NAMALWA (cell line): ENCODE data around the gene MAP4K2.
"Not testable (repeated sequence)": the region's sequence is repeated elsewhere in the genome, so short reads cannot be mapped to it uniquely, and the experiment has no call there.

ENCODE experiments used
- DNase-seq: peaks from one replicate; pipeline ENCODE4 v3.0.0-alpha.2; 2015; ENCODE audit warnings: low spot score

Gene MAP4K2

GRCh38 chr11:64803158-64803845 lies at the start of gene MAP4K2:
MAP4K2 (minus strand) TSS chr11:64803214; CDS start chr11:64803149, 65 bp downstream.
- peak; percentile 87 for DNase-seq

GRCh38 chr11:64851831-64852351 lies 48.9 kb upstream of the MAP4K2 start:
- DNase-seq: peak; percentile 83

DNA sequence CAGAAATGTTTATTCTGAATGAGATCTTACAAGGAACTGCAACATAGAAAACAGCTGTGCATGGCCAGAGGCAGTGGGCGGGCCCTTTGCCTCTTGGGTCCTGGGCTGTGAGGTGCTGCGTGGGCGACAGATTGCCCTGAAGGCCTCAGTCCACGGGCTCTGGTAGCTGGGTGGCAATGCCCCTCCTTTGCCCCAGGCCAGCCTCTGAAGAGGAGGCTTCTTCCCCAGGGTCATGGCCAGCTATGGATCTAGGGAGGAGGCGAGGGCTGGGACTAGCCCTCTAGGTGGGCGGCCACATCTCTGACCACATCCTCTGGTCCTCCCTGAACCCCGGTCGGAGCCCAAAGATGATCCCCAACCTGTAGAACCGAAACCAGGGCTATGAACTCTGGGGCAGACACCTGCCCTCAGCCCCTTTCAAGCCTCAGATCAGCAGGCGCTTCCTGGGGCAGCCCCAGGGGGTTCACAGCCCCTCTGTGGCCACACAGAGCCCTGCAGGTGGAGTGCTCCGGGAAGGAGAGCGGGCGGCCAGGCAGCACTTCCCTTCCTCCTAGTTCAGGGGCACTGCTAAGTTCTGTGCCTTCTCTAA lies 48.1 kb upstream of the MAP4K2 start:
- peak; percentile 90 for DNase-seq

DNA sequence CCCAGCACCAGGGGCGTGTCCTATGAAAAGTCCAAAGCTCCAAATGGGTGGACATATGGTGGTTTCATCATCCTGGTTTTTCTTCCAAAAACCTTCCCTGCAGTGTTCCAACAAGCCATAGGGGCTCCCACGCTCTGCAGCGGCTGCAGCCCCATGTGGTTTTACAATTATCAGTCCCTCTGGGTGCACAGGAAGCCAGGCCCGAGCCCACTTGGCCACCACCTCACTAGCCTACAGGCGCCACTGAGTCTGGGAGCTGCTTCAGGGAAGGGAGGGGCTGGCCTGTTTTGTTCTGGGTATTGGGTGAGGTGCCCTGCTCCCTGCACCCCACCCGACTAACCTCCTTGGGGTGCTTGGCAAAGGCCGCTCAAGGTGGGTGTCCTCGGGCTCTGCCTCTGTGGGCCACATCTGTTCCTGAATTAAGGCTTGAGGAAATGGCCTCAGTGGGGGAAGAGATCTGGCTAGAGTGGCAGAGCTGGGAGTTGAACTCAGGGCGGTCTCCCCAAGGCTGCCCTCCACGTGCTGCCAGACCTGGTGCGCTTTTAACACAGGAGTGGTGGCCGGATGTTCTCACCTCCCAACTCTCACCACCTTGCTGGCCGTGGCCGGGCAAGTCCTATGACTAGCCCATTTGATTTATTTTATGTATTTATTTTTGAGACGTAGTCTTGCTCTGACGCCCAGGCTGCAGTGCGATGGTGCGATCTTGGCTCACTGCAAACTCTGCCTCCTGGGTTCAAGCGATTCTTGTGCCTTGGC lies 46.8 kb upstream of the MAP4K2 start:
- DNase-seq: no peak

GRCh38 chr11:64848826-64849597 lies 46.0 kb upstream of the MAP4K2 start:
- DNase-seq: no peak

- peak; percentile 66 for DNase-seq
These were observed 45.3 kb upstream of the MAP4K2 start for GRCh38 chr11:64848214-64848825.

GRCh38 chr11:64846998-64847666 lies 44.1 kb upstream of the MAP4K2 start:
- peak; percentile 91 for DNase-seq

DNA sequence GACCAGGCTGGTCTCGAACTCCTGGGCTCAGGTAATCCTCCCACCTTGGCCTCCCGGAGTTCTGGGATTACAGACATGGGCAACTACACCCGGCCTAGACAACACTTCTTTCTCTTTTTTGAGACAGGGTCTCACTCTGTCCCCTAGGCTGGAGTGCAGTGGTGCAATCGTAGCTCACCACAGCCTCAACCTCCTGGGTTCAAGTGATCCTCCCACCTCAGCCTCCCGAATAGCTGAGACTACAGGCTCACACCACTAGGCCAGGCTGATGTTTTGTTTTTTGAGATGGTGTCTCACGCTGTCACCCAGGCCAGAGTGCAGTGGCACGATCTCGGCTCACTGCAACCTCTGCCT lies 42.7 kb upstream of the MAP4K2 start:
- not testable (repeated sequence) for DNase-seq

DNA sequence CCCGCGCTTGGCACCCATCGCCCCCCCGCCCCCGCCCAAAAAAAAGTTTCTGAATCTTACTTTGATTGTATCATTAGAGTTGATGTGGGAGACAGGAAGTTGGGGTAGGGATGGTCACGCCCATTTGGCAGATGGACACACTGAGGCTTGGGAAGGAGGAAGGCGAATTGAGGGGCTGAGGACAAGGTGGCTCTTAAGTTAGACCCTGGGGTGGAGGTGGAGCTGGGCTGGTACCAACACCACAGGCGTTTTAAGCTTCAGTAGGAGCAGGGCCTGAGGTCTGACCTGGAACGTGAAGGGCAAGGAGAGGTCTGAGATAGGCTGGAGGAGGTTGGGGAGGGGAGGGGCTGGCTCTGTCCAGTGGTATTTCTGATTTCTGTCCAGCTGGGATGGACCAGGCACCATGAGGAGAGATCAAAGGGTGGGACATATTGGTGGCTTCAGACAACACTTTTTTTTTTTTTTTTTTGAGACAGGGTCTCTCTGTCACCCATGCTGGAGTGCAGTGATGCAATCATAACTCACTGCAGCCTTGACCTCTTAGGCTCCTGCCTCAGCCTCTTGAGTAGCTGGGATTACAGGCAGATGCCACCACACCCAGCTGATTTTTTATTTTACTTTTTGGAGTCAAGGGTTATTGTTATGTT lies 42.2 kb upstream of the MAP4K2 start:
- peak; percentile 55 for DNase-seq

GRCh38 chr11:64844330-64845128 lies 41.5 kb upstream of the MAP4K2 start, which contains the start of gene CDC42BPG:
CDC42BPG (minus strand) TSS chr11:64844653; CDS start chr11:64844569, 84 bp downstream.
- peak; percentile 87 for DNase-seq

DNA sequence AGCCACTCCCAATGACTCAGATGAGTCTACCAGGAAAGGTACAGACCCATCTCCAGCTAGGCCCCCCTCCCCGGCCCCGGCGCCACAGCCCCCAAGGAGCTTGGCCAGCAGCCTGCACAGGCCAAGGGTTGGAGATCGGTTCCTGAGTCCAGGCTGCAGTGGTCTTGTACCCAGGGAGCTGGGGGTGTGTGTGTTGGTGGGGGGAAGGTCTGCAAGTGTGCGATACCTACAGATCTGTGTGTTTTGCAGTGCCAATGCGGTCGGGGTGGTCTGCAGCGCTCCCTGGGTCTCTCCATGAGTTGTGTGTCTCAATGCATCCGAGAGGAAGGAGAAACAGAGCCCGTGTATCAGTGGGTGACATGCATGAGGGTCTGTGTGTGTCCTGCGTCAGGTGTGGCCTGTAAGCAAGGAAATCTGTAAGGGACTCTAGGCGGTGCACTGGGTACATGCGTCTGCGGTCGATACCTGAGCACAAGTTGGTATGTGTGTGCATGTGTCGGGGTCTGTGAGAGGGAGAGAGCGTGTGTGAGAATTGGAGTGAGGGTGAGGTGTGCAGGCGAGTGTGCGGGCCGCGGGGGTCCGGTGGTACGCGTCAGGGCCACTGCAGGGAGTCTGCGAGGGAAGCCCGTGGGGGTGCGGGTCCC lies 40.8 kb upstream of the MAP4K2 start:
- no peak for DNase-seq

GRCh38 chr11:64842851-64843685 lies 40.1 kb upstream of the MAP4K2 start:
- DNase-seq: no peak

DNA sequence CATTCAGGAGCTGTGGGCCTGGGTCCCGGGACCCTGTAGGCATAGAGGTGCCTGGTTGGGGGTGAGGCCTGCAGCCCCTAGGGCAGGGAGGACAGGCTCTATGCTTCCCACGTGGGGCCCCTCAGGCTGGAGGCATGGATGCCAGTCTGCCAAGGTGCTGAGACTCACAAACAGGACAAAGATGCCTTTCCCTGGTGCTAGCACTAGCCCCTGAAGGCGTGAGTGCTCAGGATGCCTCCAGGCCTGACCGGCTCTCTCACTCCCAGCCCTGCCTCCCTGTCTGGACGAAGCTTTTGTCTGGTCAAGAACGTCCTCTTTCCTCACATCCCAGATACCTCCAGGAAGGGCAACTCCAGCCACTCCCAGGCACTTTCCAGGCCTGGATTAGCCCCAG lies 39.3 kb upstream of the MAP4K2 start:
- no peak for DNase-seq

DNA sequence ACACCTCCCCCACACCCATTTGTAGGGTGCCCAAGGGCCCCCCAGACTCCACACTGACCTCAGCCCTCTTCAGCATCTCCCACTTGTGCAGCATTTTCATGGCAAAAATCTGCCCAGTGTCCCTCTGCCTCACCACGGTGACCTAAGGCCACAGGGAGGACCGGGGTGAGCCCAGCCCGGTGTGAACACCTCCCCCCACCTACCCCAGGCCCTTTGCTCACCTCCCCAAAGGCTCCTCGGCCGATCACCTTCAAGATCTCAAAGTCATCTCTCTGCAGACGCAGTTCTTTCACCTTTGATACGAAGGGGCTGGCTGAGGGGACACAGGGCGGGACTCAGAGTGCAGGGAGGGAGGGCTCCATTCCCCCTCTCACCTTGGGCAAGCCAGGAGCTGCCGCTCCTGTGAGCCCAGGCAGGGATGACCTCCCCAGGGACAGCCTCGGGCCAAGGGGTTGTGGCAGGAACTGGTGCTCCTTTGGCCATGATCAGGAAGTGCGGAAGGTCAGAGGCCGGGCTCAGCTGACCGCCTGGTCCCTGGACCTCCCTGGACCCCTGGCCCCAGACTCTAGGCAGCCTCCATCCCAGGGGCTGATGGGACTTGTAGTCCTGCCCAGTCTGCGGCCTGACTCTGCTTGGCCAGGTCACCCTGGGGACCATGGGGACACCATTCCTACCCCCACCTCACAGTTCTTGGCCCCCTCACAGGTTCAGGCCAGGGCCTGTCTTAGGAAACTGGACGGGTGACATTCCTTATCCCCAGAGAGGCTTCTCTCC lies 38.8 kb upstream of the MAP4K2 start:
- DNase-seq: no peak

GRCh38 chr11:64839887-64840782 lies 37.1 kb upstream of the MAP4K2 start:
- no peak for DNase-seq

GRCh38 chr11:64839335-64839734 lies 36.3 kb upstream of the MAP4K2 start:
- DNase-seq: no peak
